Measurements from ENCODE around the gene DRD3.

- TF ChIP-seq CTCF (conservative IDR thresholded peaks at IDR 0.05) (no peak), ZFX (IDR thresholded peaks at IDR 0.05) (no peak)
Observed at GRCh38 chr3:114083112-114083511, 95.7 kb downstream of the DRD3 start.
